CD4-positive, alpha-beta T cell treated with Interferon alpha-2 for 1 hour (primary cell): ENCODE results near the gene CEACAM19.
"Not testable (repeated sequence)": the region's sequence is repeated elsewhere in the genome, so short reads cannot be mapped to it uniquely, and the experiment has no call there.

ENCODE experiments used
- DNase-seq, 2 donors: peaks; one replicate each; pipeline ENCODE4 v3.0.0-alpha.2; 2020 to 2022

Gene CEACAM19

GRCh38 chr19:44677019-44677811 lies 5.9 kb downstream of the CEACAM19 start:
- no peak for DNase-seq

GRCh38 chr19:44680536-44680935 lies 9.3 kb downstream of the CEACAM19 start:
- DNase-seq = no peak

- no peak for DNase-seq
Measured at GRCh38 chr19:44681992-44682790, 10.9 kb downstream of the CEACAM19 start.

GRCh38 chr19:44682807-44683206 lies 11.5 kb downstream of the CEACAM19 start:
- no peak for DNase-seq

GRCh38 chr19:44683434-44684210 lies 12.3 kb downstream of the CEACAM19 start:
- DNase-seq = no peak

GRCh38 chr19:44684396-44684795 lies 13.1 kb downstream of the CEACAM19 start:
- not testable (repeated sequence) for DNase-seq

- DNase-seq = no peak
Measured at GRCh38 chr19:44684892-44685863, 13.9 kb downstream of the CEACAM19 start.

GRCh38 chr19:44685877-44686276 lies 14.6 kb downstream of the CEACAM19 start:
- DNase-seq = peak in 1 of 2 donors; percentile 35

- no peak for DNase-seq
Measured at GRCh38 chr19:44686896-44687295, 15.6 kb downstream of the CEACAM19 start.

GRCh38 chr19:44687888-44688287 lies 16.6 kb downstream of the CEACAM19 start:
- DNase-seq = no peak

- peak; percentile 73 to 77 for DNase-seq
Measured at GRCh38 chr19:44689290-44690130, 18.2 kb downstream of the CEACAM19 start.

GRCh38 chr19:44690131-44690440 lies 18.8 kb downstream of the CEACAM19 start:
- DNase-seq = no peak

GRCh38 chr19:44692379-44692721 lies 21.1 kb downstream of the CEACAM19 start:
- DNase-seq = no peak

GRCh38 chr19:44694184-44694579 lies 22.9 kb downstream of the CEACAM19 start:
- peak in 1 of 2 donors; percentile 34 for DNase-seq

- DNase-seq = no peak
Measured at GRCh38 chr19:44696939-44697669, 25.8 kb downstream of the CEACAM19 start.

GRCh38 chr19:44697670-44698034 lies 26.4 kb downstream of the CEACAM19 start:
- DNase-seq = no peak

GRCh38 chr19:44698492-44699201 lies 27.4 kb downstream of the CEACAM19 start, which contains the start of gene CEACAM16:
Gene CEACAM16 (plus strand): TSS chr19:44699151. CDS start chr19:44701457, 2,306 bp downstream.
- DNase-seq = no peak

- DNase-seq = no peak
Measured at GRCh38 chr19:44700547-44700946, 29.3 kb downstream of the CEACAM19 start.

GRCh38 chr19:44701228-44701627 lies 29.9 kb downstream of the CEACAM19 start:
- DNase-seq = no peak
